ENCODE measurements around the gene MKLN1. TPM values are rescaled to one million over a fixed set of nuclear protein-coding genes. Genes with fewer than 3 reads are reported as not detected.

Gene MKLN1
- polyA plus RNA-seq, 1 of the 3 experiments (the other 2 are of a cell fraction), result 11.0 TPM

DNA sequence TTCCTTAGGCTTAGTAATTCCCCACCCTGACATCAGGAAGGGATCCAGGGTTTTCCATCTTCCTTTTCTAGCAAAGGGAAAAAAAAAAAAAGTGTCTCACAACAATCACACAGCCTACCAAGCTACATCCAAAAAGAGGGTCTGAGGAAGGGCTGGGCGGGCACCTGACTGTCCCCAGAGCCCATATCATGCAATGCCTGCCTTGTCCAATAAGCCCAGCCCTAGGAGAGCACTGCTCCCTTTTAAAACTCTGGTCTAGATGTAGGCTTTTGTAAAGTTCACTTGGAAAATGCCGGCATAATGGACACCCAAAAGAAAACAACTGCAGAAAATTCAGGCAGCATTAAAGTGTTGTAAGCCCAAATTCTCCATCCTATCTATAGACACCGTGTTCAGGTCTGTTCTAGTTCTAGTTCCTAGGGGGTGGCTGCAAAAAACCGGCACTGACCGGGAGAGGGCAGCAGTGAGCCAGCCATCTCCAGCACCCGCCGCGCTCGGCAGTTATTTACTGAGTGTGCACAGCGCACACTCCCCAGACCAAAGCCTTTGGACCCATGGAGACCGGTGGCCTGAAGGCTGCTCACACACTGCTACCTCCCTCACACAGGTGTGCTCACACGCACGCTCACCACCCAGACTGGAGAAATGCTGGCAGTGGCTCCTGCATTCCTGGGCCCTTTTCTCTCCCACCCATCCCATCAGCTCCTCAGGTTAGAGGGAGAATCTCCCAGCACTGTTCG is 180.1 kb downstream of the MKLN1 start:
- H4K20me1 ChIP-seq (ENCODE audit: insufficient read depth), result peaks cover 89% of the 10 kb centered on the region
- H3K9me2 ChIP-seq, result no peaks in the 10 kb centered on the region
- CTCF ChIA-PET, result interaction anchor here (0.6 to 15.5 kb wide), 52 partner anchors 8 to 611 kb away, joined by 3 to 291 read pairs (median 4); no protein-coding TSS in a partner anchor
- no peak overlapping the region for H3K4me2 ChIP-seq
- H2AFZ ChIP-seq (ENCODE audit: low read depth), result no peak overlapping the region
- H3K4me3 ChIP-seq (ENCODE audit: low read depth in 2 of 2, low read length in 1 of 2), result no peak overlapping the region
- 15% methylated on average over 14 of the region's 14 CpGs for WGBS (ENCODE audit: low lambda C conversion rate)
- peaks cover 75% of the 10 kb centered on the region for H3K79me2 ChIP-seq (ENCODE audit: insufficient read depth)
- POLR2A ChIA-PET, result interaction anchor here (1.1 kb wide), 1 partner anchor 147 kb away, joined by 3 read pairs; no protein-coding TSS in a partner anchor
- no peaks in the 10 kb centered on the region for H3K9me3 ChIP-seq
- DNase-seq, result peak; percentile 88
- H3K27ac ChIP-seq (ENCODE audit: low read depth in 2 of 2, low read length in 1 of 2), result peak overlapping the region in 1 of 2 experiments; percentile 29; a peak in 2 of 4 replicates
- H3K36me3 ChIP-seq (replicated peaks in 1 of 2; ENCODE audit: control insufficient read depth in 1 of 2, insufficient read depth in 2 of 2, low read length in 1 of 2), result peaks cover 37 to 58% of the 10 kb centered on the region in 2 experiments
- H3K4me1 ChIP-seq (ENCODE audit: control insufficient read depth in 1 of 2, insufficient read depth in 2 of 2, low read depth in 1 of 2, low read length in 1 of 2), result peaks cover 9 to 20% of the 10 kb centered on the region in 2 experiments; a peak in 3 of 4 replicates
- peaks cover 75% of the 10 kb centered on the region for H3F3A ChIP-seq (replicated peaks; ENCODE audit: insufficient read depth)
- H3K27me3 ChIP-seq (ENCODE audit: insufficient read depth), result no peaks in the 10 kb centered on the region
- no peak overlapping the region for H3K9ac ChIP-seq
- peak; percentile 94 for TF ChIP-seq SMC3 (IDR thresholded peaks at IDR 0.05; ENCODE audit: low read depth, low read length)
- TF ChIP-seq, protein P1, sequence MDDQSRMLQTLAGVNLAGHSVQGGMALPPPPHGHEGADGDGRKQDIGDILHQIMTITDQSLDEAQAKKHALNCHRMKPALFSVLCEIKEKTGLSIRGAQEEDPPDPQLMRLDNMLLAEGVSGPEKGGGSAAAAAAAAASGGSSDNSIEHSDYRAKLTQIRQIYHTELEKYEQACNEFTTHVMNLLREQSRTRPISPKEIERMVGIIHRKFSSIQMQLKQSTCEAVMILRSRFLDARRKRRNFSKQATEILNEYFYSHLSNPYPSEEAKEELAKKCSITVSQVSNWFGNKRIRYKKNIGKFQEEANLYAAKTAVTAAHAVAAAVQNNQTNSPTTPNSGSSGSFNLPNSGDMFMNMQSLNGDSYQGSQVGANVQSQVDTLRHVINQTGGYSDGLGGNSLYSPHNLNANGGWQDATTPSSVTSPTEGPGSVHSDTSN (IDR thresholded peaks at IDR 0.05), result no peak
- no peak for TF ChIP-seq MEF2A (IDR thresholded peaks at IDR 0.05; ENCODE audit: borderline replicate concordance, low read depth)
- TF ChIP-seq RFX5 (IDR thresholded peaks at IDR 0.05; ENCODE audit: low read length), result no peak
- no peak for TF ChIP-seq NFIC (IDR thresholded peaks at IDR 0.05; ENCODE audit: borderline replicate concordance)
- TF ChIP-seq FOXJ3 (CRISPR knock-in tag; IDR thresholded peaks at IDR 0.05), result no peak
- TF ChIP-seq GABPA (IDR thresholded peaks at IDR 0.05; ENCODE audit: low read depth), result no peak
- no peak for TF ChIP-seq YY1 (IDR thresholded peaks at IDR 0.05; ENCODE audit: low read depth)
- TF ChIP-seq NRF1 (IDR thresholded peaks at IDR 0.05; ENCODE audit: low read depth, low read length), result no peak
- TF ChIP-seq RAD21 (IDR thresholded peaks at IDR 0.05; ENCODE audit: low read length), result peak; percentile 95
- TF ChIP-seq RXRA (IDR thresholded peaks at IDR 0.05; ENCODE audit: borderline replicate concordance, low read depth), result no peak
- no peak for TF ChIP-seq EP300 (IDR thresholded peaks at IDR 0.05; ENCODE audit: borderline replicate concordance in 1 of 2, low read depth in 1 of 2, low read length in 1 of 2)
- no peak for TF ChIP-seq ELF1 (IDR thresholded peaks at IDR 0.05)
- TF ChIP-seq MXI1 (IDR thresholded peaks at IDR 0.05; ENCODE audit: low read depth, low read length), result no peak
- TF ChIP-seq FOXM1 (IDR thresholded peaks at IDR 0.05; ENCODE audit: low read depth), result no peak
- TF ChIP-seq, protein P2, sequence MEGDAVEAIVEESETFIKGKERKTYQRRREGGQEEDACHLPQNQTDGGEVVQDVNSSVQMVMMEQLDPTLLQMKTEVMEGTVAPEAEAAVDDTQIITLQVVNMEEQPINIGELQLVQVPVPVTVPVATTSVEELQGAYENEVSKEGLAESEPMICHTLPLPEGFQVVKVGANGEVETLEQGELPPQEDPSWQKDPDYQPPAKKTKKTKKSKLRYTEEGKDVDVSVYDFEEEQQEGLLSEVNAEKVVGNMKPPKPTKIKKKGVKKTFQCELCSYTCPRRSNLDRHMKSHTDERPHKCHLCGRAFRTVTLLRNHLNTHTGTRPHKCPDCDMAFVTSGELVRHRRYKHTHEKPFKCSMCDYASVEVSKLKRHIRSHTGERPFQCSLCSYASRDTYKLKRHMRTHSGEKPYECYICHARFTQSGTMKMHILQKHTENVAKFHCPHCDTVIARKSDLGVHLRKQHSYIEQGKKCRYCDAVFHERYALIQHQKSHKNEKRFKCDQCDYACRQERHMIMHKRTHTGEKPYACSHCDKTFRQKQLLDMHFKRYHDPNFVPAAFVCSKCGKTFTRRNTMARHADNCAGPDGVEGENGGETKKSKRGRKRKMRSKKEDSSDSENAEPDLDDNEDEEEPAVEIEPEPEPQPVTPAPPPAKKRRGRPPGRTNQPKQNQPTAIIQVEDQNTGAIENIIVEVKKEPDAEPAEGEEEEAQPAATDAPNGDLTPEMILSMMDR (IDR thresholded peaks at IDR 0.05), result peak; percentile 100
- TF ChIP-seq JUND (IDR thresholded peaks at IDR 0.05), result no peak
- TF ChIP-seq, protein P3, sequence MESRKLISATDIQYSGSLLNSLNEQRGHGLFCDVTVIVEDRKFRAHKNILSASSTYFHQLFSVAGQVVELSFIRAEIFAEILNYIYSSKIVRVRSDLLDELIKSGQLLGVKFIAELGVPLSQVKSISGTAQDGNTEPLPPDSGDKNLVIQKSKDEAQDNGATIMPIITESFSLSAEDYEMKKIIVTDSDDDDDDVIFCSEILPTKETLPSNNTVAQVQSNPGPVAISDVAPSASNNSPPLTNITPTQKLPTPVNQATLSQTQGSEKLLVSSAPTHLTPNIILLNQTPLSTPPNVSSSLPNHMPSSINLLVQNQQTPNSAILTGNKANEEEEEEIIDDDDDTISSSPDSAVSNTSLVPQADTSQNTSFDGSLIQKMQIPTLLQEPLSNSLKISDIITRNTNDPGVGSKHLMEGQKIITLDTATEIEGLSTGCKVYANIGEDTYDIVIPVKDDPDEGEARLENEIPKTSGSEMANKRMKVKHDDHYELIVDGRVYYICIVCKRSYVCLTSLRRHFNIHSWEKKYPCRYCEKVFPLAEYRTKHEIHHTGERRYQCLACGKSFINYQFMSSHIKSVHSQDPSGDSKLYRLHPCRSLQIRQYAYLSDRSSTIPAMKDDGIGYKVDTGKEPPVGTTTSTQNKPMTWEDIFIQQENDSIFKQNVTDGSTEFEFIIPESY (IDR thresholded peaks at IDR 0.05; ENCODE audit: borderline replicate concordance, low read depth), result no peak
- TF ChIP-seq TEAD4 (IDR thresholded peaks at IDR 0.05; ENCODE audit: borderline replicate concordance, insufficient read depth), result no peak
- TF ChIP-seq, protein P4, sequence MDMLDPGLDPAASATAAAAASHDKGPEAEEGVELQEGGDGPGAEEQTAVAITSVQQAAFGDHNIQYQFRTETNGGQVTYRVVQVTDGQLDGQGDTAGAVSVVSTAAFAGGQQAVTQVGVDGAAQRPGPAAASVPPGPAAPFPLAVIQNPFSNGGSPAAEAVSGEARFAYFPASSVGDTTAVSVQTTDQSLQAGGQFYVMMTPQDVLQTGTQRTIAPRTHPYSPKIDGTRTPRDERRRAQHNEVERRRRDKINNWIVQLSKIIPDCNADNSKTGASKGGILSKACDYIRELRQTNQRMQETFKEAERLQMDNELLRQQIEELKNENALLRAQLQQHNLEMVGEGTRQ (IDR thresholded peaks at IDR 0.05; ENCODE audit: borderline replicate concordance, low read depth, low read length), result no peak
- TF ChIP-seq GATA2 (CRISPR knock-in tag; IDR thresholded peaks at IDR 0.05), result no peak
- no peak for TF ChIP-seq TCF12 (IDR thresholded peaks at IDR 0.05)
- TF ChIP-seq POLR2AphosphoS5 (IDR thresholded peaks at IDR 0.05; ENCODE audit: low read depth, low read length), result no peak
- TF ChIP-seq, protein P5, sequence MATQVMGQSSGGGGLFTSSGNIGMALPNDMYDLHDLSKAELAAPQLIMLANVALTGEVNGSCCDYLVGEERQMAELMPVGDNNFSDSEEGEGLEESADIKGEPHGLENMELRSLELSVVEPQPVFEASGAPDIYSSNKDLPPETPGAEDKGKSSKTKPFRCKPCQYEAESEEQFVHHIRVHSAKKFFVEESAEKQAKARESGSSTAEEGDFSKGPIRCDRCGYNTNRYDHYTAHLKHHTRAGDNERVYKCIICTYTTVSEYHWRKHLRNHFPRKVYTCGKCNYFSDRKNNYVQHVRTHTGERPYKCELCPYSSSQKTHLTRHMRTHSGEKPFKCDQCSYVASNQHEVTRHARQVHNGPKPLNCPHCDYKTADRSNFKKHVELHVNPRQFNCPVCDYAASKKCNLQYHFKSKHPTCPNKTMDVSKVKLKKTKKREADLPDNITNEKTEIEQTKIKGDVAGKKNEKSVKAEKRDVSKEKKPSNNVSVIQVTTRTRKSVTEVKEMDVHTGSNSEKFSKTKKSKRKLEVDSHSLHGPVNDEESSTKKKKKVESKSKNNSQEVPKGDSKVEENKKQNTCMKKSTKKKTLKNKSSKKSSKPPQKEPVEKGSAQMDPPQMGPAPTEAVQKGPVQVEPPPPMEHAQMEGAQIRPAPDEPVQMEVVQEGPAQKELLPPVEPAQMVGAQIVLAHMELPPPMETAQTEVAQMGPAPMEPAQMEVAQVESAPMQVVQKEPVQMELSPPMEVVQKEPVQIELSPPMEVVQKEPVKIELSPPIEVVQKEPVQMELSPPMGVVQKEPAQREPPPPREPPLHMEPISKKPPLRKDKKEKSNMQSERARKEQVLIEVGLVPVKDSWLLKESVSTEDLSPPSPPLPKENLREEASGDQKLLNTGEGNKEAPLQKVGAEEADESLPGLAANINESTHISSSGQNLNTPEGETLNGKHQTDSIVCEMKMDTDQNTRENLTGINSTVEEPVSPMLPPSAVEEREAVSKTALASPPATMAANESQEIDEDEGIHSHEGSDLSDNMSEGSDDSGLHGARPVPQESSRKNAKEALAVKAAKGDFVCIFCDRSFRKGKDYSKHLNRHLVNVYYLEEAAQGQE (IDR thresholded peaks at IDR 0.05; ENCODE audit: low read depth, low read length), result no peak

Measured in SK-N-SH (cell line).